GM21717 (cell line): ENCODE measurements around the gene PPP1R2B.

Source experiments
- ATAC-seq: cut with Tn5 transposase; IDR thresholded peaks from one replicate; pipeline ENCODE4 v1.9.1; 2021; ENCODE audit warnings: mild to moderate bottlenecking, moderate library complexity; ENCODE audit not compliant: unreplicated experiment

PPP1R2B gene

DNA sequence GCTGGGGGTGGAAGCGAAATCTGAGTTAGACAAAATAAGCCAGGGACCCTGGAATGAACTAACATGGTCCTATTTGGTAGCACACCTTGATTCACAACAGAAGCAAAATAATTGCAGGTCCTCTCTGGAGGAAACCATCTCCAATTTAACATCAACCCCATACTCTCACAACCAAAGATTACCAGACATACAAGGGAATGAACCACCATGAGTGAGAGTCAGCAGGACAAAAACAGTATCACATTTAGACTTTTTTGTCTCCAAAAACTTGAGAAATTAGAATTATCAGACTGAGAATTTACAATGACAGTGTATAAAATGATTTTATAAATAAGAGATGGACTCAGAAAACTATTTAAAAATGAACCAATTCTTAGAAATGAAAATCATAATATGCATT is 21.1 kb downstream of the PPP1R2B start:
- ATAC-seq = no peak

DNA sequence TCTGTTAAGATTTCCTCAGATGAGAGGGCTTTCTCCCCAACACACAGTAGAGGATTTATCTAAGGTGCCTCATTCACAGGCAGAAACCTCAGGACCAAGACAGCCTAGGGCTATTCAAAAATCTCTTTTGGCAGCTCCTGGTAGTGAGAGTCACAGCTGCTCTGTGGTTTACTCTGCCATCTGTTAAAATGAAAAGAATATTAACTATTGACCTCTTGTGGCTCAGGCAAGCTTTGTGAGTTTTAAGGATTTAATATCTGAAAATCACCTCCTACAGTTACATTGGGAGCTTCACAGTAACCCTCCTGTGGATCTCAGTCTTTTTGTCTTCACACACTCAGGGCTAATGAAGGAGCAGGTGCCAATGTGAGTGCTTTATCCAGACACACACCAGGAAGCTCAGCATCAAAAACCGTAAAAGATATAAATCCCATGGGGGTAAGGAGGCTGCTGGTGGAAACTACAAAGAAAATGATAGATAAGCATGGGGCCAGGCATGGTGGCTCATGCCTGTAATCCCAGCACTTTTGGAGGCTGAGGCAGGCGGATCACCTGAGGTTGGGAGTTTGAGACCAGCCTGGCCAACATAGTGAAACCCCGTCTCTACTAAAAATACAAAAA is 29.7 kb downstream of the PPP1R2B start:
- ATAC-seq = peak; percentile 98

DNA sequence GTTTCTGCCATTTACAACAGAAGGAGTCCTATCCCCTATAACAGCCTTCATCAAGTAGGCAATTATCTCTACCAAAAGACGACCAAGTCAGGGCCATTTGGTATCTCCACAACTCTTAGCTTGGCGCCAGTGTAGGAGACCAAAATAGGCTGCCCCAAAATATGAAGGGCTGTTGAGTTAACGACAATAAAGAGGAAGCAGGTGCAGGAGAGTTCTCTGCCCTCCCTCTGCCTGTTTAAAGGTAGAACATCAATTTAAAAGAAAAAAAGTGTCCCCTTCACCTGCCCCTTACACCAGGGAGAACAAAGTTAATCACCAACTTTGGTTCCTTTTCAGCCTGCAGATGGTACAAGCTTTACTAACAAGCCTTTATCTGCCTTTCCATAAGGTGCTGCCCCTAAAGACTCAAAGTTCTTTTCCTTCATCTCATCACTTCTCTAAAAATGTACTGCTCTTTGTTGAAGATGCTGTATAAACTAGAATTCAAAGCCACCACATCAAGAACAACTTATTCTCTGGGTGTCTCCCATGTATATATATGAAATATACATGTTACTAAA is 33.3 kb downstream of the PPP1R2B start:
- no peak for ATAC-seq

- ATAC-seq = no peak
Measured at GRCh38 chr5:156888520-156888919, 38.4 kb downstream of the PPP1R2B start.

DNA sequence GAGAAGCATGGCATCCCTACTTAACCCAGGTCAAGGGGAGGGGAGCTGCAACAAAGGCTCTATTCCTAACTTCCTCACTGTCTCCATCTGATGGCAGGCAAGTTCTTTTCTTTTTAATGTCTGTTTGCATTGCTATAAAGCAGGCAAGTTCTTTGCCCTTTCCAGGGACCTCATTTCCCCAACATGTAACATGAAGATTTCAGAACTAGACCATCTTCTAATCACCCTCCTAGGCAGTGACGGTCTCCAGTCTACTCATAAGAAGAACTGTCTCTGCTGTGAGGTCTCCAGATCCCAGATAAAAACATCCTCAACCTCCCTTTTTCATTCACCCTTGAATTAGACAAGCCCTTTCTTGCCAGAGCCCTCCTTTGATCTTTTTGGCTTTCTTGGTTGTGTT is 42.1 kb downstream of the PPP1R2B start:
- no peak for ATAC-seq

DNA sequence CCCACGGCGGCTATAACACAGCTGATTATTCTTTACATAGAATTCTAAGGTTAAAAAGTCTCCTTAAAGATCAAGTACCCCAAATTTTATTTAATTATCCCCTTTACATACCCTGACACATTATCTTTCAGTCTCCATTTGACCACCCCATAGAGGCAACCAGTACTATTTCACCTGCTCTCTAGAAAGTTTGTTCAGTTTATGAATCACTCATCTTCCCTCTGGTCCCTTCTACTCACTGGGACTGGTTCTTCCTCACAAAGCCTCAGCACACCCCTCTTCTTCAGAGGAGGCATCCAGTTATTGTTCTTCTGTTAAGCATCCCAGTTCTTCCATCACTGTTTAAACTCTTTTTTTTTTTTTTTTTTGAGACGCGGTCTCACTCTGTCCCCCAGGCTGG is 42.8 kb downstream of the PPP1R2B start:
- ATAC-seq = no peak

- ATAC-seq = peak; percentile 70
Measured at GRCh38 chr5:156893517-156893916, 43.4 kb downstream of the PPP1R2B start.

DNA sequence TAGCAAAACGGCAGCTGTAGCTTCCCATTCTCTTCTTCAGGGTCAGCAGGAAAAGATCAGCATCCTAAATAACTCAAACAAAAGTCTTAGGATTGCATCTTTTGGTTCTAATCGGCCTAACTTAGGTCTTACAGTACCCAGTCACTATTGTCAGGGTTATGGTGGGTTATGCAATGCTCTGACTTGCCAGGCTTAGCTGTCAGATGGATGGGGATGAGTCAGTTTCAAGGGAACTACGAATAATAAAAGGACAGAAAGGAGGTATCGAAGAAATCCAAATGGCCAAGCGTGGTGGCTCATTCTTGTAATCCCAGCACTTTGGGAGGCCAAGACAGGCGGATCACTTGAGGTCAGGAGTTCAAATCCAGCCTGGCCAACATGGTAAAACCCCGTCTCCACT is 46.5 kb downstream of the PPP1R2B start:
- ATAC-seq = no peak
